Measurements from ENCODE around the gene GRAMD2A.

- TF ChIP-seq EGR2 (tag by site-specific recombination; IDR thresholded peaks at IDR 0.05; ENCODE audit: low read depth) = no peak
- 0 out of 2 replicates have a peak, but pooled peaks have one; percentile 12 for TF ChIP-seq PRDM10 (tag by site-specific recombination; IDR thresholded peaks at IDR 0.05)
Measured at GRCh38 chr15:72141171-72142084, 56.2 kb downstream of the GRAMD2A start.

Data from HEK293 (cell line).